Testis (tissue), 3 donors: ENCODE results near the gene SLC9A3. TPM values are rescaled to one million over a fixed set of nuclear protein-coding genes. Genes with fewer than 3 reads are reported as not detected.

Experiments used
- DNase-seq: peaks from one replicate; pipeline ENCODE4 v3.0.0-alpha.2; 2019
- H3K27ac ChIP-seq, 2 donors: fragments of 200-600 bp; sonication (generic); one replicate each; pipeline ENCODE4 v1.5.1; 2019
- H3K27me3 ChIP-seq: fragments of 200-600 bp; sonication (generic); one replicate; pipeline ENCODE4 v1.5.1; 2019
- H3K36me3 ChIP-seq: fragments of 200-600 bp; sonication (generic); one replicate; pipeline ENCODE4 v1.5.1; 2017; ENCODE audit warnings: low read depth; ENCODE audit errors: missing control alignments
- H3K4me1 ChIP-seq: fragments of 200-600 bp; sonication (generic); one replicate; pipeline ENCODE4 v1.5.1; 2019
- H3K4me3 ChIP-seq, 2 donors: fragments of 200-600 bp; sonication (generic); one replicate each; pipeline ENCODE4 v1.5.1; 2017 to 2019
- H3K9me3 ChIP-seq: fragments of 200-600 bp; sonication (generic); one replicate; pipeline ENCODE4 v1.5.1; 2017
- CTCF ChIP-seq, 3 experiments: fragments of 450-650 bp in 2 of 3; fragments of 200-600 bp in 1 of 3; sonication (generic) in 1 of 3; IDR thresholded peaks; one replicate each; pipeline ENCODE4 v1.5.1; 2016 to 2019; ENCODE audit warnings: antibody characterized with exemption in 3 of 3, mild to moderate bottlenecking in 2 of 3, moderate library complexity in 1 of 3
- POLR2A ChIP-seq: fragments of 450-650 bp; IDR thresholded peaks from one replicate; pipeline ENCODE4 v1.6.1; 2017; ENCODE audit warnings: antibody characterized with exemption, mild to moderate bottlenecking, moderate library complexity
- WGBS, 2 donors: methylation state at CpG; one replicate each; pipeline ENCODE4 v1.1.5; 2018; 5-methylcytosine and 5-hydroxymethylcytosine counted together
- intact Hi-C: fragments of 100-400 bp; cut with DNase I; formaldehyde crosslinking; loops from one replicate; pipeline ENCODE4 v1.15.1; 2023; ENCODE audit warnings: low total_unique reads
- polyA plus RNA-seq: library from polyadenylated mRNA; stranded (reverse); fragments of 350-450 nt; fragmentation: Illumina TruSeq; extraction: RNeasy Lipid Tissue Mini Kit (QIAGEN cat#74804); gene quantifications from one replicate; pipeline ENCODE4 v1.2.3, GENCODE V29; 2014; ENCODE audit warnings: low read depth, low replicate concordance; ENCODE audit not compliant: insufficient read depth
- total RNA-seq, 2 donors: library from RNA; depleted of rRNA; stranded (reverse); fragments of >200 nt; gene quantifications; one replicate each; pipeline ENCODE4 v1.2.3, GENCODE V29; 2016

The SLC9A3 gene
- total and polyA plus RNA-seq, 3 donors from 2014 or later = 2.3 to 3.8 (median 2.6) TPM

GRCh38 chr5:497871-498509 lies 26.3 kb downstream of the SLC9A3 start:
- H3K9me3 ChIP-seq = no peaks in the 10 kb centered on the region
- 73 to 84% methylated on average over 40 of the region's 40 CpGs for WGBS, 2 donors
- no peak for DNase-seq
- no peaks in the 10 kb centered on the region for H3K27me3 ChIP-seq
- H3K4me3 ChIP-seq = no peak overlapping the region
- TF ChIP-seq POLR2A (no peak), CTCF (IDR thresholded peaks at IDR 0.05) (no peak)
- H3K4me1 ChIP-seq = no peaks in the 10 kb centered on the region
- H3K27ac ChIP-seq = no peak overlapping the region
- no peaks in the 10 kb centered on the region for H3K36me3 ChIP-seq
- intact Hi-C loops = no loop called here

GRCh38 chr5:497090-497700 lies 27.1 kb downstream of the SLC9A3 start:
- no peaks in the 10 kb centered on the region for H3K27me3 ChIP-seq

GRCh38 chr5:496028-496427 lies 28.2 kb downstream of the SLC9A3 start:
- Histone ChIP-seq H3K4me3 (no peak overlapping the region), H3K27me3 (no peaks in the 10 kb centered on the region), H3K27ac (no peak overlapping the region), H3K4me1 (no peaks in the 10 kb centered on the region), H3K36me3 (no peaks in the 10 kb centered on the region), H3K9me3 (no peaks in the 10 kb centered on the region)
- 62 to 75% methylated on average over 17 to 19 of the region's 19 CpGs for WGBS, 2 donors
- intact Hi-C loops = no loop called here
- DNase-seq = no peak
- TF ChIP-seq POLR2A (no peak), CTCF (IDR thresholded peaks at IDR 0.05) (no peak)

More at GRCh38 chr5:497090-497700, 27.1 kb downstream of the SLC9A3 start:
- 72 to 77% methylated on average over 20 to 22 of the region's 22 CpGs for WGBS, 2 donors
- Histone ChIP-seq H3K4me1 (no peaks in the 10 kb centered on the region), H3K9me3 (no peaks in the 10 kb centered on the region), H3K36me3 (no peaks in the 10 kb centered on the region), H3K4me3 (no peak overlapping the region), H3K27ac (no peak overlapping the region)
- no peak for DNase-seq
- TF ChIP-seq CTCF (IDR thresholded peaks at IDR 0.05) (no peak), POLR2A (no peak)
- intact Hi-C loops = no loop called here

GRCh38 chr5:494667-495255 lies 29.5 kb downstream of the SLC9A3 start:
- Histone ChIP-seq H3K27ac (no peak overlapping the region), H3K27me3 (no peaks in the 10 kb centered on the region), H3K36me3 (no peaks in the 10 kb centered on the region), H3K4me3 (no peak overlapping the region), H3K9me3 (no peaks in the 10 kb centered on the region), H3K4me1 (no peaks in the 10 kb centered on the region)
- intact Hi-C loops = no loop called here
- 95% methylated on average over 14 to 36 of the region's 38 CpGs for WGBS, 2 donors
- TF ChIP-seq POLR2A (no peak), CTCF (IDR thresholded peaks at IDR 0.05) (no peak)
- no peak for DNase-seq
